NCI-H510A (cell line): Measurements from ENCODE around the gene SPOCK2.
A peak's percentile ranks its signal among the peaks of the same experiment; 100 is the strongest.
"Not testable (repeated sequence)": the region's sequence is repeated elsewhere in the genome, so short reads cannot be mapped to it uniquely, and the experiment has no call there.

Source experiments
- DNase-seq: peaks from one replicate; lab custom pipeline; 2025; lab: John Stamatoyannopoulos, UW

Gene SPOCK2

DNA sequence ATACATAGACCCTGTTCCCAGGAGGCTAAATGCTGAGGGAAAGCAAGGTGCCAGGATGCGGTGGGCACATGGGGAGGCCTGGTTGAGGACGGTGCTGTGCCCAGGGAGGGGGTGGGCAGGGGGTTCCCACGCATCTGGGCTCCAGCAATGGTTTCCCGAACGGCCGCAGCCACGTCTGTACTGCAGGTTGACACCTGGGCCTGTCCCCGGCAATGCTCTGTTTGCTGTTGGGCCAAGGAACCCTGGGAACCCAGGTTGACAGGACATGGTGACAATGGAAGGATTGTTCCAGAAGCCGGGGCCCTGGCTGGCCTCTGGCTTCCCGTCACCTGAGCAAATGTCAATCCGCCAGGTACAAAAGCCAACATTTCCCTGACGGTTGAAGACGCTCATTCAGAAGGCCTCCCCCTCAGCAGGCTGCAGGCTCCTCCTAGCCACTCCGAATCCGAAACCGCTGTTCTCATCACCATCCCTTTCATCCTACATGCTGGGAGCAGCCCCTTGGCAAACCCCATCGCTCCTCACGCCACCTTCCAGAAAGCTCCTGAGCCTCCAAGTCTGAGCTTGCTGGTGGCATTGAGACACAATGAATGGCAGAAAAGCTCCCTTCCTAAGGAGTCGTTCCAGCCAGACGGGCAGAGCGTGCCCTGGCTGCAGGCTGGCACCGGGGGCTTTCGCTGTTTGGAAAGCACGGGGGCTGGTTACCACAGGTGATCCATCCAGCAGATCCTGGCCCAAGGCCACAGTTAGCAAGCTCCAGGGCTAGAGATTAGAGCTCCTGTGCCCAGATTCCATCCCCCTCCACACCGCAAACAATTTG is 31.2 kb downstream of the SPOCK2 start:
- DNase-seq = no peak

DNA sequence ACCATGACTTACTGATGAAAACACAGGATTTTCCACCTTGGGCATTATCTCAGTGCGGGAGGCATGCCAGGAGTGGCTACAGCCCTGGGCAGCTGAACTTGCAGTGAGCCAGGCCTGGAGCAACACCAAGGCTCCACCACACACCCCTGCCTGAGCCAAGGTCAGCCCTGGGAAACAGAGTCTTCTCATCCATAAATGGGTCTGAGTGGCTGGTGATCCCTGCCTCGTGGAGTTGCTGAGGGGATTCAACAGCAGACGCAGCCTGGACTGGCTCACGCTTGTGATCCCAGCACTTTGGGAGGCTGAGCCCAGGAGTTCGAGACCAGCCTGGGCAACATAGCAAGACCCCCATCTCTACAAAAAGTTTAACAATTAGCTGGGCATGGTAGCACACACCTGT is 32.2 kb downstream of the SPOCK2 start:
- DNase-seq = no peak

DNA sequence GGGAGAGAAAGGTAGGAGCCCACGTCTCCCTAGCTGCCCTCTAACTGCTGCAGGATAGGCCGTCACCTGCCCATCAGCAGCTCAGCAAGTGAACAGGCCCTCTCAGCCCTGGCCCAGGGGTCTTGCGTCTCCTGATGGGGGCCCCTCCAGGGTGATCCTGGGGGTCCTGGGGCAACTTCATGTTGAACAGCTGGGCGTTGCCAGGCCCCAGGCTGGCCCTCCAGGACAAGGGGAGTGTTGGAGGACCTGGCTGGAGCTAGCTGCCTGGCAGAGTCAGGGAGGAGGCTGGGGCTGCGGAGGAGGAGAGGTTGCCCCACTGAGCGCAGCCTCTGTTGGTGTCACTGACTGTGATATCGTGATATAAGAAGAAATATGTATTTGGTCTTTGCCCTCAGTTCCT is 34.7 kb downstream of the SPOCK2 start:
- DNase-seq = no peak

DNA sequence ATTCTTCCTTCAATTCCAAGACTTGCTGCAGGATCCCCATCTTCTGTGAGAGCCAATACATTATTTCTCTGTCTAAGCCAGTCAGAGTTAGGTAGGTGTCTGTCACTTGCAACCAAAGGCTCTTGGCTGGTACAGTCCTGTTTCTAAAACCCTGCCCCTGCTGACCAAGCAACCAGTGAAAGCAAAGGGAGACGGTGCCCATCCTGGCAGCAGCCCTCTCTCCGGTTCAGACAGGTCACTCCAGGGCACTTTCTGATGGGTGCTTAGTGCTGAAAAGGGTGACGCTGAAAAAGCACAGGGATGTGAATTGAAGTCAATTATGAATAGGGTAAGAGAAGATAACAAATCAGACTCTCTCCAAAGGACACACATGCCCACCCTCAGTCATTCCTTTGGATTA is 37.5 kb downstream of the SPOCK2 start:
- DNase-seq = no peak

DNA sequence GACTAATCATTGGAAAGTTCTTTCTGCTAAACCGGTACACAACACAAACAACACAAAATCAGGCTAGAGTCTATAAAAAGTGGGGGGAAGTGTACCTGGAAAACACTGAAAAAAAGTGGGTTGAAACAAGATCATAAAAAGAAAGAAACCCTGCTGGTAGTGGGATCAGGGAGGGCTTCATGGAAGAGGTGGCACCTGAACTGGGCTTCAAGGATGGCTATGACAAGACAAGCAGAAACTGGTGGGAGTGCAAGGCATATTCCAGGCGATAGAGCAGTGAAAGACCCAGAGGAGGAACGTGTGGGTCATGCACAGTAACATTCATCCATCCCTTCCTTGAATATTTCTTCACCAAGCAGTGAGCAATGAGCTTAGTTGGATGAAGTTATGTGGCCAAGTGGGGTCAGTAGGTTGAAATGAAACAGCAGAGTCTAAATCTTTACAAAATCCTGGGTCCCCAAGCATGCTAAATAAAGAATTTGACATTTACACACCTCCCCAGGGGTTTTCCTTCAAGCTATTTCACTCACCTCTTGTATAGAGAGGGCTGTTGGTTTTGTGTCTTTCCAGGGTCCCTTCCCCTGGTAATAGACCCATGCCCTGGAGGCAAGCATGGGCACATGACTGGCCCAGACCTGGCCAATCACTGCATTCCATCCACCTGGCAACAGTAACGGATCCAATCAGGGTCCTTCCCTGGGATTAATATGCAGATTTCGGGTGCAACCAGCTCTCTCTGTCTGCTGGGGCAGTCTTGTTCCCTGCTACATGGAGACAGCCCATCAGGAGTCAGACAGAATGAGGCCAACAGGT is 38.2 kb downstream of the SPOCK2 start:
- DNase-seq = no peak

DNA sequence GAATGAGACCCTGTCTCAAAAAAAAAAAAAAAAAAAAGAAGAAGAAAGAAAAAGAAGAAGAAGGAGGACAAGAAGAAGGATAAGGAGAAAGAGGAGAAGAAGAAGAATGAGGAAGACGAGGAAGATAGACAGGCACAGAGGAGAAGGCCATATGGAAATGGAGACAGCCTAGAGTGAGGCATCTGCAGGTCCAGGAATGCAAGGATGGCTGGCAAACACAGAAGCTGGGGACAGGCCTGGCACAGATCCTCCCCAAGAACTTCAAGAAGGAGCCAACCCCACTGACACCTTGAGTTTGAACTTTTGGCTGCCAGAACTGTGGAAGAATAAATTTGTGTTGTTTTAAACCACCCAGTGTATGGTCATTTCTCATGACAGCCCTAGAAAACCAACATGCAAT is 38.9 kb downstream of the SPOCK2 start:
- DNase-seq = no peak

DNA sequence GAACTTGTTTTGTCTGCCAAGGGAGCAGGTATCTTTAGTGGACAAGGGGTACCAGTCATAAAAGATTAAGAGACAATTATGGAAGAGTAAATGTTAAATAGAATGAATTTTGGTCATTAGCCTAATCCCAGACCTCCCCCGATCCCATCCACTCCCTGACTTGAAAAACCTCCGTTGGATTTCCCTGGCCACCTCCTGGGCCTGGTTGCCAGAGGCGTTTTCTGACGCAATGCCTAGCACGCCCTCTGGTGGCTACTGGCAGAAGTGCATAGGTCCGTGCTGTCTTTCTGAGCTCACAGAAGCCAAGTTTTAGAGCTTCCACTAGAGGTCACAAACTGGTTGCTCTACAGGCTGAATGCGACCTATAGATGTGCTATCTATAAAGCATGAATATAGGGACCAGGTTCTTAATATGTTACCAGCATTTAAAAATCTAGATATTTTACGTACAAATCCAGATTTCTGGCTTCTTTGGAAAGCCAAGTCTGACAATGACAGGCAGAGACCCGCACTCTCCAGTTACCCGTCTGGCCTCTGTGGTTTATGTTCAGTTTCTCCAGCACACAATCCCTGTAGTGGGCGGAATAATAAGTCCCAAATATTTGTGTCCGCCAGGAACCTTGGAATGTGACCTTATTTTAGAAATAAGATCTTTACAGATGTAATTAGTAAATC is 39.8 kb downstream of the SPOCK2 start:
- peak; percentile 50 for DNase-seq

DNA sequence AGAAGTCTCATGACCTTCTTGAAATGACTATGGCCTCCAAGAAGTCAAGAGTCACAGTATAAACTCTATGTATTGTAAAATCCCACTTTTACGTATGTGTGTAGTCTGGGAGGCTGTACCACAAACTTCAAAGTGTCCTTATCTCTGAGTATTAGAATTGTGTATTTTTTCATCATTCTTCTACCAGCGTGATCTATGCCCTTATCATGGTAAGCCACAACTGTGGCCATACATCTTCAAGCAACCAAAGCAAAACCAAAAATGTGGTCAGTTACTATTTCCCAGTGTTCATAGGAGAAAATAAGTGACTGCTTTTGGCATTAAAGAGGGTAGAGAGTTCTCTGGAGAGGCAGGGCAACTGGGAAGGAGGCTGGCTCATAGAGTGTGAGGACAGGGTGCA is 42.8 kb downstream of the SPOCK2 start:
- DNase-seq = no peak

DNA sequence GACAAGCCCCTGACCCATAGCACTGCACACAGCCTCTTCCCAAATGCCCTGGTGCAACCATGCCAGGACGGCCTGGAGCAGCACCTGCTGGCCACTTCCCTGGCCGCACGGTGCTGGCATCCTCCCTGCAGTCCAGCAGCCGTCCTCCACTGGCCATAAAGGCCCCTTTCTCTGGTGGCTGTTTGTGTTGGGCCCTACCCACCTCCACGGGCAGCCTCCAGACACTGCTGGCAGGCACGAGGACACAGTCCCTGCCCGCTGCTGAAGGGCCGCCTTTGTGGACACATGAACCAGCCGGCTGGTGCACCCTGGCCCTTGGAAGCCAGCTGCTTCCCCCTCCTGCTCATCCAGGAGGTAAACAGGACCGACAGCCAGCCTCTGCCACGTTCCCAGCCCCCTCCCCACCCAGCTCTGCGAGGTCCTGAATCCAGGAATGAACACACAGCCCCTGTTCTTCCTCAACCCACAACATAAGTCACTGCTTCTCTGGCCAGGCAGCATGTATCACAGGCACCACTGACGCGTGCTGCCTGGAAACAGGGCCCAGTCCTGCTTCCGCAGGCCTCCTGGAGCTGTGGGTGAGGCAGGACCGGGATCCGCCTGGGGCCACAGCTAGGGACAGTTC is 43.8 kb downstream of the SPOCK2 start:
- no peak for DNase-seq

DNA sequence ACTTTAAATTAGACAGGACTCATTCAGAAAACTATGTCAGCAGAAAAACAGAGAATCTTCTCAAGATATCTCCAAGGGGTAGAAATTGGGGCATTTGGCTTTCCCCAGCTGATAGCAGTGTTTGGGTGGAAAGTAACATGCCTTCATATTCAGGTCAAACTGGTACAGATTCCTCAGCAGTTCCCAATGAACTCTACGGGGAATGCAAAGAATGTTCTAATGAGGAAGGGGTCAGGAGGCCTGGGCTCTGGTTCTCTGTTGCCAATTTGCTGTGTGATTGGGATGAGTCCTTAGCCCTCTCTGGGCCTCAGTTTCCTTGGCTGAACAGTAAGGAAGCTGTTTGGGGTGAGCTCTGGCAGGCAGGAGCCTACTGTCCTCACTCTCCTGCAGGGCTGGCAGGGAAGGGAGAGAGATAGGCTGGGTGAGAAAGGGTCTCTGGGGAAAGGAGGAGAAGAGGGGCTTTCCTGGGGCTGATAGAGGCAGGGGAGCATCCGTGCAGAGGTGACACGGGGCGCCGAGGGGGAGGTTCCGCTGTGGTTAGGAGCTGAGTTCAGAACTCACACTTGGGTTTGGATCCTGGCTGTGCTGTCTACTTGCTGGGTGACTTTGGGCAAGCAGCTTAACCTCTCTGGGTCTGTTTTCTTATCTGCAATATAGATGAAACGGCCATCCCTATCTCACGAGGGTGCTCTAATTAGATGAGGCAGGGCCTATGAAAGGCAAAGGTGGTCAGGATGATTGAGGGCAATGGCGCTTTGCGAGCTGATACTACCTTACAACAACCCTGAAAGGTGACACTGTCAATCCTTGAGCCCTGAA is 45.1 kb downstream of the SPOCK2 start:
- no peak for DNase-seq

DNA sequence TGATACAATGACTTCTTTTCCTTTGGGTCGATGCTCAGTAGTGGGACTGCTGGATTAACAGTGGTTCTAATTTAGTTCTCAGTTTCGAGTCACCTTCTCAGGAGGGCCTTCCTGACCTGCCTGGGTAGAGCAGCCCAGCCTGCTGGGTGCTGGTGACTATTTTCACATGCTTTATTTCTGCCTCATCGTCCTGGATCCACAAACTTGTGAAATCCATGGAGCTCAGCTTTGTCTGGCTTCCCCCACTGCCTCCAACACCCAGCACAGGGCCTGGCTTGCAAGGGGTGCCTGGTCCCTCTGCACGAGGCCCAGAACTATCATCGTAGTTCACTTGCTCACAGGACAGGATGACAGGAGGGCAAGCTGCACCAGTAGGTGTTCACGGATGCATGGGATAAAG is 46.9 kb downstream of the SPOCK2 start:
- DNase-seq = no peak

DNA sequence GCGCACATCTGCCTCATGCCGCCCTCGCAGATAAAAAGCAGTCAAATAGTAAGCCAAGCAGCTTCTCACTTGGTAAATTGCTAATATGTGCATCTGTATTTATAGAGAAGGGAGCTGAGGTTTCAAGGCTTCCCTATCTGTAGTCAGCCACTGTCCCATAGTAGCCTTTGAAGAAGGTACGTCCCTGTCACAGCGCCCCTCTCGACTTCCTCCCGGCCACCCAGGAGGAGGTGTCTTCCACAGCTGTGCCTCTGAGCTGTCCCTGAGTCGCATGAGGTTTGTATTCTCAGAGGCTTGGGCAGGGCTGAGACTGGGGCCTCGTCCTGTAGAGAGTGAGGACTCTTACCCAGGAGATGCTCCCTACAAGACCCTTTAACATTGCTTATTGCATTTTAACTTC is 49.0 kb downstream of the SPOCK2 start:
- DNase-seq = no peak

DNA sequence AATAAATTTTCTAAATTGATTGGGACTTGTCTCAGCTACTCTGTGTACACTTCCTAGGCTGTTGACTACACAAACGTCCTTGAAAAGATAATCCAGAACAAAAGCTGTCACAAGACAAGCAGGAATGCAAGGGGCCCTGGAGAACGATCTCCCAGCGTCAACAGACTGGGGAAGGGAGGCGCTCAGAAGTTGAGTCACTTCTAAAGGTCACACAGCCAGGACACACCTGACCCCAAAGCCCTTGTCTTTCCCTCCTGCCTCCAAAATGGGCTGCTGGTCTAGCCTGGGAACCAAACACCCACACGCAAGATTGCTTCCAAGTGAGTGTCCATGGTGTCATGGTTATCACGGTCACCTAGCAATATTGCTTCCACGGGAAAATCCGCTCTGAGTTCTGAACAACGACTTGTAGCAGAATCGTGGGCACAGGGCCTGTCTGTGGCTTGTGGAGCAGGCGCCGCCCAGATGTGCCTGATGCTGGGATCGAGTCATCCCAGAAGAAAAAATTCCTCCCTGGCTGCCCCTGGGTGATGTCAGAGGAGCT is 49.8 kb downstream of the SPOCK2 start:
- no peak for DNase-seq

DNA sequence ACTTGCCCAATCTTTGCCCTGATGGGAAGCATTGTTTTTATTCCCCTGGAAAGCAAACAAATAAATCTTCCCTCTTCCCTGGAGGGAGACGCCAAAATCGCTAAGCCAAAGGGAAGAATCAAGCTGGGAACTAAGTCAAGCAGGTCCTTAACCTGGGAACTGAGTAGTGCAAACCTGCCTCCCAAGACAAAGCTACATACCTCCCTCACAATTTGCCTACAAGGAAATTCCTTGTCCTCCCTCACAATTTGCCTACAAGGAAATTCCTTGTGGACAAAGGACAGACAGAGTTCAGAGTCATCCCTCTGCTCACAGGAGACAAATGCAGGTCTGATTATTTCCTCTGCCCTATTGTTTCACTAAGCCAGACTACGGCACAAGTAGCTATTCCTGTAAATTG is 50.5 kb downstream of the SPOCK2 start:
- no peak for DNase-seq

DNA sequence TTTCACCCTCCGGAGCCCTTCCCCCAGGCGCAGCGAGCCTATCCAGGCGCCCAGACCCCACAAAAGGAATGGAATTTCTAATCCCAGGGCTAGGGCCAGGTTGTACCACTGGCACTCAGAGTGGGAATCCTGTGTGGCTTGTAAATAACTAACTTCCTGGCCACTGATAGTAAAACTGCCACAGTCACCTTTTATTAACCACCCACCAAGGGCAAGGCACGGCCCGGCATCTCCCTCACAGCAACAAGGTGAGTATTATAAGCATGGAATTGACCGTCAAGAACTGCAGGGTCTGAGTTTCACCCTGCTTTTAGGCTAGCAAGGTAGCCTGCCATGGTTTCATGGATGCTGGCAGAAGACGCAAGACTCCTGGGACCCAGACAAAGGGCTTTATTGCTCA is 51.1 kb downstream of the SPOCK2 start:
- no peak for DNase-seq

DNA sequence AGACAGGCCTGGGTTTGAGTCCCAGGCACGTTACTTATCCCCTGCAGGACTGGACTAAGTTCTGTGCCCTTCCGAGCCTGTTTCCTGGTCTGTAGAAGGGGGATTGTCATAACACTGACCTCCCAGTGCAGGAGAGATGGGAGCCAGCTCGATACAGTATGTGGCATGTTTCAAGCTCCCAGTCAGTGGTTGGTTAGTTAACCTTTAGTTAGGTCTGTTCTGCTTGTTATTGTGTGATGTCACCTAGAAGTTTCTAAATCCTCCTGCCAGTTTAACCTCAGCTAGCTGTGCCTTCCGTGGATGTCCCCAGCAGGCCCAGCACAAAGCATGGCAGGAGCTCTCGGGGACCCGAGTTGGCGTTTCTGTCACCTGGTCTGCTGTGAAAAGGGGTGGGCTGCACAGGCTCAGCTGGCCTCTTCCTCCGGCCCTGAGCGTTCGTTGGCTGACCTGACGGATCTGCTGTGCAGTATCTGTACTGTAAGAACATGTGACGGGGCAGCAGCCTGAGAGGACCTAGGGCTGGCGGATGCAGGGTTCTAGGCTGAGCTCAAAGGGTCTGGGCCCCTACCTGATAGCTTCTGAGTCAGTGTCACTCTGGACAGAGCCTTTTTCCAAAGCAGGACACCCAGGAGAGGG is 53.0 kb downstream of the SPOCK2 start:
- no peak for DNase-seq

DNA sequence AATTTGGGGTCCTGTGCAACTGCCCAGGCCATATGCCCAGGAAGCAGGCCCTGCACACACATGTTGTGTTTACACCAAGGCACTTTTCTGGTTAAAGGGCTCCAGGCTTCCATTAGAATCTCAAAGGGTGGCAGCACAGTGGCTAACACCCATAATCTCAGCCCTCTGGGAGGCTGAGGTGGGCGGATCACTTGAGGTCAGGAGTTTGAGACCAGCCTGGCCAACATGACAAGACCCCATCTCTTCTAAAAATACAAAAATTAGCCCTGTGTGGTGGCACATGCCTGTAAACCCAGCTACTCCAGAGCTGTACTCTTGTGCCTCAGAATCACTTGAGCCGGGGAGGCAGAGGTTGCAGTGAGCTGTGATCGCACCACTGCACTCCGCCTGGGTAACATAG is 53.6 kb downstream of the SPOCK2 start:
- no peak for DNase-seq

DNA sequence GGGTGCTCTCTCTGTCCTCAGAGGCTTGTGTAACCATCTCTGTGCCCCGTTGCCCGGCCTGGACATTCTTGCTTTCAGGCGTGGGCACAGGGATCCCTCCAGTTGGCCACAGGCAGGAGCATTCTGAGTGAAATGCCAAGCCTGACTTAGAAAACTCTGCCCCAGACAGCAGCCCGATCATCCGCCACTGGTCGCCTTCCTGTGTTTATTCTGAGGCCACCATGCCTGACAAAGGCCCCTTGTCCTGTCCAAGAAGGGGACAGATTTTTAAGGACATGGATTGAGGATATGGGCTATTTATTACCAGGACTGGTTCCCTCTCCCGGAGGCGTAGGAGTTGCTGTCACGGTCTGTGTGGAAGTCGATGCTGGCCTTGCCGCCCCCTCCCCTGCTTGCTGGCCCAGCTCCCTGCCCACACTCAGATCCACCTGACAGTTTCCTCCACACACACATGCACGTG is 54.3 kb downstream of the SPOCK2 start:
- DNase-seq = no peak

DNA sequence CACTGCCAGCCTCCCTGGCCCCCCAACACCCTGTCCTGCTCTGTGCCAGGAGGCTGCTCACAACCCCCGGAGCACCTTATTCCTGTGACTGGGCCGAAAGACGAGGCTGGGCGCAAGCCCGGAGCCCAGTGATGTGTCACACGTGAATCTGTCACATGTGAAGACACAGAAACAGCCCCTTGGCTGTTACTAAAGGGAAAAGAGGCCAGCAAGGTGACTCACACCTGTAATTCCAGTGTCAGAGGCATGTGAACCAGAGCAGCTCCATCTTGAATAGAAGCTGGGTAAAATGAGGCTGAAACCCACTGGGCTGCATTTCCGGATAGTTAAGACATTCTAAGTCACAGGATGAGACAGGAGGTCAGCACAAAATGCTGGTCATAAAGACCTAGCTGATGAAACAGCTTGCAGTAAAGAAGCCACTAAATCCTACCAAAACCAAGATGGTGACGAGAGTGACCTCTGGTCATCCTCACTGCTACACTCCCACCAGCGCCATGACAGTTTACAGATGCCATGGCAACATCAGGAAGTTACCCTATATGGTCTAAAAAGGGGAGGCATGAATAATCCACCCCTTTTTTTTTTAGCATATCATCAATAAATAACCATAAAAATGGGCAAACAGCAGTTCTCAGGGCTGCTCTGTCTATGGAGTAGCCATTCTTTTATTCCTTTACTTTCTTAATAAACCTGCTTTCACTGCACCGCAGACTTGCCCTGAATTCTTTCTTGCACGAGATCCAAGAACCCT is 55.8 kb downstream of the SPOCK2 start:
- not testable (repeated sequence) for DNase-seq

DNA sequence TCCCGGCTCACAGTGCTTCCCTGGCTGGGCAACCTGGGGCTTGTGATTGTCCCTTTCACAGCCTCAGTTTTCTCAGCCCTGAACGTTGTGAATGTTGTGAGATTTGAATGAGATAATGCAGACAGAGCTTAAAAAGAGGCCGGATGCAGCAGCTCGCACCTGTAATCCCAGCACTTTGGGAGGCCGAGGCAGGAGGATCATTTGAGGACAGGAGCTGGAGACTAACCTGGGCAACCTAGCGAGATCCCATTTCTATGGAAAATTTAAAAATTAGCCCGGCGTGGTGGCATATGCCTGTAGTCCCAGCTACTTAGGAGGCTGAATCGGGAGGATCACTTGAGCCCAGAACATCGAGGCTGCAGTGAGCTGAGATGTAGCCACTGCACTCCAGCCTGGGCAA is 56.6 kb downstream of the SPOCK2 start:
- no peak for DNase-seq
